BLaER1 treated with 17β-estradiol and CSF1 and Interleukin-3, amounts not matched to agents 10 nM and 100 nM (cell line): ENCODE results near the gene DNAL4.

ENCODE experiments used
- H3K27ac ChIP-seq, 11 experiments: shearing (Covaris generic); formaldehyde crosslinking; 2 replicates each; pipeline ENCODE4 v1.8.1; 2022
- H3K27me3 ChIP-seq, 11 experiments: shearing (Covaris generic); formaldehyde crosslinking; 2 replicates each; pipeline ENCODE4 v1.8.1; 2022
- H3K36me3 ChIP-seq, 11 experiments: shearing (Covaris generic); formaldehyde crosslinking; 2 replicates each; pipeline ENCODE4 v1.8.1; 2022
- H3K4me1 ChIP-seq, 10 experiments: shearing (Covaris generic); formaldehyde crosslinking; 2 replicates each; pipeline ENCODE4 v1.8.1; 2022
- H3K4me2 ChIP-seq, 11 experiments: shearing (Covaris generic); formaldehyde crosslinking; 2 replicates each; pipeline ENCODE4 v1.8.1; 2022
- H3K4me3 ChIP-seq, 10 experiments: shearing (Covaris generic); formaldehyde crosslinking; 2 replicates each; pipeline ENCODE4 v1.8.1; 2022
- H3K9ac ChIP-seq, 11 experiments: shearing (Covaris generic); formaldehyde crosslinking; 2 replicates each; pipeline ENCODE4 v1.8.1; 2022
- H3K9me3 ChIP-seq, 11 experiments: shearing (Covaris generic); formaldehyde crosslinking; replicated peaks in 1 of 11; 2 replicates each; pipeline ENCODE4 v1.8.1; 2022
- H4K20me1 ChIP-seq, 11 experiments: shearing (Covaris generic); formaldehyde crosslinking; 2 replicates each; pipeline ENCODE4 v1.8.1; 2022
- Cebpa-rat ChIP-seq, 11 experiments: shearing (Covaris generic); IDR thresholded peaks; 2 replicates each; pipeline ENCODE4 v1.8.1; 2022

The DNAL4 gene

DNA sequence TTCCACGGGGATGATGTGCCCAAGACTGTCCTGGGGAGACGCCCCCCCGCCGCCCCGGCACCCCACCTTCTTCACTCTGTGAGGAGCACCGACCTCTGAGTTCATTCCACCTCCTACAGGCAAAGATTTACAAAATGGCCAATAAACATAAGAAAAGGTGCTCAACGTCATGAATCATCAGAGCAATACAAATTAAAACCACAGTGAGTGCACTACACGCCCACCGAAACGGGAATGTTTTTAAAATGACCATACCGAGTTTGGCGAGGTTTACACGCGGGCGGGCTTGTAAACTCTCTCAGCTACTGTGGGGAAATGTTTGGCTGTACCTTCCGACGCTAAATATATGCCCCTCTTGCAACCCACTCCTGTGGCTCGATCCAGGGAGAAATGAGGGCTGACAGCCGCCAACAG is 42.0 kb upstream of the DNAL4 start:
- Histone ChIP-seq H3K27ac (no peak overlapping the region), H3K27me3 (no peaks in the 10 kb centered on the region), H3K36me3 (no peaks in the 10 kb centered on the region), H3K4me1 (peaks cover 7 to 79% (median 54%) of the 10 kb centered on the region in 10 experiments), H3K9me3 (no peaks in the 10 kb centered on the region), H3K9ac (no peak overlapping the region), H3K4me2 (no peak overlapping the region), H4K20me1 (peaks cover 0 to 15% (median 9%) of the 10 kb centered on the region in 11 experiments; a peak in 10 of 22 replicates), H3K4me3 (no peak overlapping the region)
- no peak for TF ChIP-seq Cebpa-rat (IDR thresholded peaks at IDR 0.05)

GRCh38 chr22:38834991-38835390 is 41.0 kb upstream of the DNAL4 start:
- Histone ChIP-seq H4K20me1 (peaks cover 0 to 6% (median 0%) of the 10 kb centered on the region in 11 experiments; a peak in 5 of 22 replicates), H3K27me3 (no peaks in the 10 kb centered on the region), H3K9ac (no peak overlapping the region), H3K4me1 (peaks cover 13 to 79% (median 54%) of the 10 kb centered on the region in 10 experiments), H3K27ac (0 out of 22 replicates have a peak overlapping the region, but pooled peaks of 1 of the 11 experiments have one; percentile 5), H3K4me2 (no peak overlapping the region), H3K9me3 (no peaks in the 10 kb centered on the region), H3K36me3 (no peaks in the 10 kb centered on the region), H3K4me3 (no peak overlapping the region)
- TF ChIP-seq Cebpa-rat (IDR thresholded peaks at IDR 0.05), result no peak

DNA sequence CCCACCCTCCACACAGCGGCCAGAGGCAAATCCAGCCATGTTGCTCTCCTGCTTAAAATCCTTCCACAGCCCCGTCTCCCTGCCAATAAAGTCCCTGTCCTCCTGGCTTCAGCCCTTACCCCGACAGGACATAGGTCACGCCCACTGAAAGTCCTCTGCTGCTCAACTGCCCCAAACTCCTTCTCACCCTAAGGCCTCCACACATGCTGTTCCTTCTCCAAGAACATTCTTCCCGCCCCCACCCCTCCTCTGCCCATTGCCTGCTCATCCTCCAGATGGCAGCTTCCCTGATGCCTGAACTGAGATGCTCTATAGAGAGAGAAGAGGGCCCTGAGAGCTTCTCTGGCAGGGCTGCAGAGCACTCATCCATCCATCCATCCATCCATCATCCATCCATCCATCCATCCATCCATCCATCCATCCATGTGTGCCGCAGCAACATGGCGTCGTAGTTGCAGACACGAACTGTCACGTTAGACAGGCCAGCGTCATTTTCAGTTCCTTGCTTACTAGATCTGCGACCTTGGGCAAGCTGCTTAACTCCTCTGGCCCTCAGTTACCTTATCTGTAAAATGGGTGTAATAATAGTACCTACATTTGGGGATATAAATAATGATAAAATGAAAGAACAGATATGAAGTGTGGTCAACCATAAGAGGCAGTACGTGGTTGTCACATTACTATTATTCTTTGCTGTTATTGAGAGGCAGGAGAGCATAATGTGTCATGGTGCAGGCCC is 40.4 kb upstream of the DNAL4 start:
- Histone ChIP-seq H3K27ac (peak overlapping the region in 4 of 11 experiments; percentile 10 to 53 (median 30); a peak in 6 of 22 replicates), H3K9ac (no peak overlapping the region), H3K4me3 (no peak overlapping the region), H4K20me1 (peaks cover 0 to 6% (median 0%) of the 10 kb centered on the region in 11 experiments; a peak in 2 of 22 replicates), H3K4me2 (peak overlapping the region in 4 of 11 experiments; percentile 17 to 42 (median 28); a peak in 5 of 22 replicates), H3K4me1 (peaks cover 13 to 79% (median 54%) of the 10 kb centered on the region in 10 experiments), H3K9me3 (no peaks in the 10 kb centered on the region), H3K27me3 (no peaks in the 10 kb centered on the region), H3K36me3 (no peaks in the 10 kb centered on the region)
- no peak for TF ChIP-seq Cebpa-rat (IDR thresholded peaks at IDR 0.05)

DNA sequence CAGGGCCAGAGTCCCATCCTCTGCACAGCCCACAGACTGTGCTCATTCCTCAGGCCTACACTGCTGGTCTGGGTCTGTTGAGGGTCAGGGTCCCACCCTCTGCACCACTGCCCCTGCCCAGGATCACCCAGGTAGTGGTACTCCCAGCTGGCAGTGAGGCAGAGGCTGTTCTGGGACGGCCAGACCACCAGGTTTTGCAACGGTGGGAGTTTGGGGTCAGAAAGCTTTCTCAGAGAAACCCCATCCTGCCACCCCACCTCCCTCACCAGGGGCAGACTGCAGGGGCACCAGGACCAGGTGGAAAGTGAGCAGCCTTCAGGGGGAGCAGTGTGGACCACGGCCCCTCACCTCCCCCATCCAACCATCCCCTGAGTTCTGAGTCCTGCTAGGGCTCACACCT is 39.1 kb upstream of the DNAL4 start:
- Histone ChIP-seq H3K27me3 (no peaks in the 10 kb centered on the region), H3K4me2 (peak overlapping the region in 8 of 11 experiments; percentile 1 to 87 (median 82); a peak in 15 of 22 replicates)
- no peak for TF ChIP-seq Cebpa-rat (IDR thresholded peaks at IDR 0.05)

GRCh38 chr22:38832005-38832978 is 38.3 kb upstream of the DNAL4 start:
- Histone ChIP-seq H3K4me1 (peaks cover 21 to 76% (median 58%) of the 10 kb centered on the region in 10 experiments), H3K27ac (peak overlapping the region in 9 of 11 experiments; percentile 48 to 89 (median 83); a peak in 18 of 22 replicates), H3K9me3 (no peaks in the 10 kb centered on the region), H3K36me3 (peaks cover 0 to 4% (median 0%) of the 10 kb centered on the region in 11 experiments; a peak in 2 of 22 replicates), H3K4me2 (peak overlapping the region in 10 of 11 experiments; percentile 62 to 87 (median 82); a peak in 18 of 22 replicates), H3K4me3 (no peak overlapping the region), H3K27me3 (no peaks in the 10 kb centered on the region), H3K9ac (peak overlapping the region in 7 of 11 experiments; percentile 15 to 50 (median 42); a peak in 9 of 22 replicates), H4K20me1 (peaks cover 0 to 10% (median 0%) of the 10 kb centered on the region in 11 experiments; a peak in 3 of 22 replicates)
- no peak for TF ChIP-seq Cebpa-rat (IDR thresholded peaks at IDR 0.05)

More for the DNA sequence above, 39.1 kb upstream of the DNAL4 start:
- Histone ChIP-seq H4K20me1 (peaks cover 0 to 9% (median 0%) of the 10 kb centered on the region in 11 experiments; a peak in 3 of 22 replicates), H3K36me3 (0 out of 22 replicates have a peak, but pooled peaks cover 0 to 4% (median 0%) of the 10 kb centered on the region in 11 experiments), H3K4me1 (peaks cover 20 to 79% (median 57%) of the 10 kb centered on the region in 10 experiments), H3K4me3 (no peak overlapping the region), H3K27ac (peak overlapping the region in 7 of 11 experiments; percentile 80 to 89 (median 83); a peak in 12 of 22 replicates), H3K9ac (peak overlapping the region in 2 of 11 experiments; percentile 15 to 42; a peak in 2 of 22 replicates), H3K9me3 (no peaks in the 10 kb centered on the region)

- no peaks in the 10 kb centered on the region for H3K27me3 ChIP-seq
Observed at GRCh38 chr22:38831166-38831945, 37.4 kb upstream of the DNAL4 start.

DNA sequence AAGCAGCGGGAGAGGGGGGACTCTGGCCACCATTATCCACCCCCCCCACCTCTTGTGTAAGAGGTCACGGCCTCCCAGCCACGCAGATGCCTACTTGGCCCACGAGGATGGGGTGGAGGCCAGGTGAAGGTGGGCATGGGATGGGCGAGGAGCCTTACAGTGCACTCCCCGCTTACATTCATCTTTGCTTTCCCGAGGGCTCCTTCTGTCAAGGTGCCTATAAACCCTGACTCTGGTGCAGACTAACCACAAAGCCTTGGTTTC is 36.8 kb upstream of the DNAL4 start:
- peaks cover 0 to 9% (median 0%) of the 10 kb centered on the region in 11 experiments; a peak in 4 of 22 replicates for H3K36me3 ChIP-seq
- peak overlapping the region in 10 of 11 experiments; percentile 53 to 89 (median 82); a peak in 20 of 22 replicates for H3K27ac ChIP-seq
- H3K27me3 ChIP-seq, result no peaks in the 10 kb centered on the region
- H3K4me3 ChIP-seq, result peak overlapping the region in 3 of 10 experiments; percentile 2 to 30 (median 2); a peak in 2 of 20 replicates
- no peaks in the 10 kb centered on the region for H3K9me3 ChIP-seq
- H3K4me1 ChIP-seq, result peaks cover 21 to 68% (median 58%) of the 10 kb centered on the region in 10 experiments
- H3K4me2 ChIP-seq, result peak overlapping the region; percentile 32 to 87 (median 81)
- TF ChIP-seq Cebpa-rat (IDR thresholded peaks at IDR 0.05), result no peak
- H4K20me1 ChIP-seq, result peaks cover 0 to 11% (median 0%) of the 10 kb centered on the region in 11 experiments; a peak in 3 of 22 replicates
- H3K9ac ChIP-seq, result peak overlapping the region in 9 of 11 experiments; percentile 26 to 74 (median 52); a peak in 15 of 22 replicates

More at GRCh38 chr22:38831166-38831945, 37.4 kb upstream of the DNAL4 start:
- Histone ChIP-seq H3K36me3 (peaks cover 0 to 6% (median 0%) of the 10 kb centered on the region in 11 experiments; a peak in 4 of 22 replicates), H4K20me1 (peaks cover 0 to 10% (median 0%) of the 10 kb centered on the region in 11 experiments; a peak in 3 of 22 replicates), H3K4me2 (peak overlapping the region; percentile 32 to 87 (median 81)), H3K4me3 (peak overlapping the region in 2 of 10 experiments; percentile 2 to 35; a peak in 2 of 20 replicates), H3K9ac (peak overlapping the region in 9 of 11 experiments; percentile 26 to 74 (median 52); a peak in 14 of 22 replicates), H3K9me3 (no peaks in the 10 kb centered on the region), H3K27ac (peak overlapping the region in 10 of 11 experiments; percentile 53 to 89 (median 82); a peak in 20 of 22 replicates), H3K4me1 (peaks cover 21 to 71% (median 58%) of the 10 kb centered on the region in 10 experiments)
- peak; percentile 44 to 99 (median 94); a peak in 19 of 22 replicates for TF ChIP-seq Cebpa-rat (IDR thresholded peaks at IDR 0.05)
